AG08395 (cell line): ENCODE data around the gene REPS2.

Source experiments
- DNase-seq: peaks from one replicate; pipeline ENCODE4 v3.0.0; 2012; ENCODE audit warnings: mixed read lengths, low spot score

REPS2 gene

DNA sequence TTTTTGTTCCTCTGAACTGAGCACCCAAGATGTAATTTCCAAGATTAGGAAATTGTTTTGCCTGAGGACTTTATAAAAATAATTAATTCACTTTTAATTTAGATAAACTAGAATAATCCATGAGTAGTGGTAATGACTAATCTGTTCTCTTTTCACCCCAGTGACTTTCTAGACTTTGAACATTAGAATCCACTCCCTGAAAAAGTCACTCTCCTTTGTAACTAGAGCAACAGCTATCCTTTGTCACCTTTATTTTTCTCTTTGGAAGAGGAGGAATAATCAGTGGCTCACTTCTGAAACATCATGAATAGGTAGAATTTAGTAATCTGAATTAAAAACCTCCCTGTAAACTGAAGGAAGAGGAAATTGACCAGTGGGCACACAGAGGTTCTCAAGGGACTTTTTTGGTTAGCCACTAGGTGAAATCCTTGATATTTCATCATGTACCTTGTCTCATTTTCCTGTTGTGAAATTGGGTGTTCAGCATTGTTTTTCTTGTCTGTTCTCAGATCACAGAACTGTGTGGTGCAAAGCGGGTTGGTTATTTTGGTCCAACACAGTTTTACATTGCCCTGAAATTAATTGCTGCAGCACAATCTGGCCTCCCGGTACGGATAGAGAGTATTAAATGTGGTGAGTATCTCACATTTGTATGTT is 59.4 kb downstream of the REPS2 start:
- DNase-seq, result no peak

DNA sequence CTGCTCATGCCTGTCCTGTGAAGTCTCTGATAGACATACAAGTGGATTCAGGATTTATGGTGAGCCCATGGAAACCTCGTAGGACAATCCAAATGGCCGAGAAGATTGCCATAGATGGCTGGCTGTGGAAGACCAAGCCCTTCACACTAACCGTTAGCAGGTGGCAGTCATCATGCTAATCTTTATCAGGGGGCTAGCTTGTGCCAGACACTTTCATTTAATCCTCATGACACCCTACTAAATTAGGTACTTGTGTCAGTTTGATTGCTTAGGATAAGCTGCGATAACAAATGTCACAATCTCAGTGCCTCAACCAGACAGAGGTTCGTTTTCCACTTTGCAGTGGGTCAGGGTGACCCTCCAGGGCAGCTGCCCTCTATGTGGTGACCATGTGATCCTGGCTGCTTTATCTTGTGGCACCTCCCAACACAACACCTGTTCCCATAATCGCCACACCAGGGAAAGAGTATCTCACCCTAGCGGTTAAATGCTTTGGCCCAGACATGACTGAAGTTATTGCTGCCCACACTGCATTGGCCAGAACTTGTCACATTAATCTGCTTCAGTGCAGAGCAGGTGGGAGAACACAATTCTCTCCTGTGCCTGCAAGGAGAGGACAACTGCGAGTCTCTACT is 60.8 kb downstream of the REPS2 start:
- DNase-seq, result peak; percentile 31

DNA sequence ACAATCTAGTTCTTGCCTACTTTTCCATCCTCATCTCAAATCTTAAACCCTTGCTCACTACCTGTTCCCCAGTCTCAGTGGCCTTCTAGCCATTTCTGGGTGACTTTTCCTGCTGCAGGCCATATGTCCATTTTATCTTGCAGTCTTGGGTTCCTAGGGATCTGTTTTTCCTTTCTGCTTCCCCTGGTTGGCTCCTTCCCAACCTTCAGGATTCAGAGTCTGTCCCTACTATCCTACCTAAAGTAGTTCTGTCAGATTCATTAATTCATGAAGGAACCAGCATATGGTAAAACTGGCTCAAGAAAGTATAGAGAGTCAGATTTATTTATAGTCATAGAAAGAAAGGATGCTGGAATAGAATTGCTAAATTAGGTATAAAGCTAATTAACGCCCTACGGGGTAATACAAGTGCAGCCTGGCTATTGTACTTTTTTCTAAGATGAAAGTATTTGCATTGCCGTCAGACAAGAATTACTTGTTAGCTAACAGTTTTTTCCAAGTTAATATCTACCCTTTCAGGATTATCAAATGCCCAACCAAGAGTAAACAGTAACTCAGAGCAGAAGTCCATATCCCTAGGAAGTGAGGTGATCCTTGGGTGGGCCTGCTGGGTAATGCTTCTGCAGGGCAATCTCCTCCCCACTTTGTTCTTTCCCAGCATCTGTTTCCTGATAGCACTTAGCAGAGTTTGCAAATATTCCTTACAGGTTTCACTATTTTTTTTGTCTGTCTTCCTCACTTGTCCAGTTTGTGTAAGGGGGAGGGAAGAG is 63.6 kb downstream of the REPS2 start:
- DNase-seq, result no peak

DNA sequence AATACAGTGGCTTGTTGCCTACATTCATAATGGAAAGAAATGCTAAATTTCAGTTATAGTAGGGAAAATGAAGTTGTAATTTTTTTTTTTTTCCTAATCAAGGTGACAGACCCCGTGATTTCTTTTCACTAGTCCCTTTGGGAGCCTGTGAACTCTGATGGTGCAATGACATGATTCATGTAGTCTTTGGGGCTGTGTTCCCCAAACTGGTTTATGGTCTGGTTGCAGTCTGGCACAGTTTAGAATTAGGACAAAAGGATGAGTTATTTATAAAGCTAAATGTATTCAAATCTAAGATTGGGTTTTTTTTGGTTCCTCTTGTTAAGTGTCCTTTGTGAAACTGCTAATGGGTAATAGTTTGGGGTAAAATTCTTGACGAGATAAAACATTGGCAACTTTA is 66.0 kb downstream of the REPS2 start:
- no peak for DNase-seq

DNA sequence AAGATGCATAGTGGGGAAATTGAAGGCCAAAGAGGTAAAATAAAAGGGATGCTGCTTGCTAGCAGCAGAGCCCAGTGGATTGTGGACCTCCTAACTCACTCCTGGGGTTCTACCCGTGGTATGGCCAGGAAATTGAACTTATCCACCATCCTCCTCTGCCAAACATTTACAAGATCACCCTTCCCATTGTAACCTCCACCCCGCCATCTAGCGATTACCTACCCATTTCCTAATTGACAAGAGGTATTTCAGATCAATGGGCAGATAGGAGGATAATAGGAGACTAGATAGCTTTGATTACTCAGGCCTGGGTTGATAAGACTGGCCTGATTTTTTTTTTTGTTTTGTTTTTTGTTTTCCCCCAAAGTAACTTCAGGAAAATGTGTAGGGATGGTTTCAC is 67.8 kb downstream of the REPS2 start:
- no peak for DNase-seq

DNA sequence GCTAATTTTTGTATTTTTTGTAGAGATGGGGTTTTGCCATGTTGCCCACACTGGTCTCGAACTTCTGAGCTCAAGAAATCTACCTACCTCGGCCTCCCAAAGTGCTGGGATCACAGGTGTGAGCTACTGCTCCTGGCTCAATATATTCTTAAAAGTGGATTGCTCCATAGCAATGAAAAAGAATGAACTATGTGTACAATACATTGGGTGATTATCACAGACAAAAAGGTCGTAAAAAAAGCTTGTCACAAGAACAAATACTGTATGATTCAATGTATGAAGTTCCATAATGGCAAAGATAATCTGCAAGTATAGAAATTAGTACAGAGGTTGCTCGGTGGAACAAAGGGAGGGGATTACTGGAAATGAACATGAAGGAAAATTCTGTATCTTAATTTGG is 70.7 kb downstream of the REPS2 start:
- no peak for DNase-seq

DNA sequence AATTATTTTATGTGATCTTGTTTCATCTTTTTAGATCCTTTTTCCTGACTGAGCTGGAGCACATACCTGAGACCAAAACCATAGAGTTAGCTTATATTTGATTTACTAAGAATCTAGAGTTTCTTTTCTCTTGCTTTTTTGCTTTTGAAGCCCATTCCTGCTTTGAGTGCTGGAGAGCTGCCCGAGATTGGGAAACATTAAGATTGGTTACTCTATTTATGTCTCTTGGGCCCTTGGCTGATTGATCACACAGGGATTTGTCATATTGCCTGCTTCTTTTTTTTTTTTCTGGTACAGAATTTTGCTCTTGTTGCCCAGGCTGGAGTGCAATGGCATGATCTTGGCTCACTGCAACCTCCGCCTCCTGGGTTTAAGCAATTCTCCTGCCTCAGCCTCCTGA is 73.9 kb downstream of the REPS2 start:
- no peak for DNase-seq

DNA sequence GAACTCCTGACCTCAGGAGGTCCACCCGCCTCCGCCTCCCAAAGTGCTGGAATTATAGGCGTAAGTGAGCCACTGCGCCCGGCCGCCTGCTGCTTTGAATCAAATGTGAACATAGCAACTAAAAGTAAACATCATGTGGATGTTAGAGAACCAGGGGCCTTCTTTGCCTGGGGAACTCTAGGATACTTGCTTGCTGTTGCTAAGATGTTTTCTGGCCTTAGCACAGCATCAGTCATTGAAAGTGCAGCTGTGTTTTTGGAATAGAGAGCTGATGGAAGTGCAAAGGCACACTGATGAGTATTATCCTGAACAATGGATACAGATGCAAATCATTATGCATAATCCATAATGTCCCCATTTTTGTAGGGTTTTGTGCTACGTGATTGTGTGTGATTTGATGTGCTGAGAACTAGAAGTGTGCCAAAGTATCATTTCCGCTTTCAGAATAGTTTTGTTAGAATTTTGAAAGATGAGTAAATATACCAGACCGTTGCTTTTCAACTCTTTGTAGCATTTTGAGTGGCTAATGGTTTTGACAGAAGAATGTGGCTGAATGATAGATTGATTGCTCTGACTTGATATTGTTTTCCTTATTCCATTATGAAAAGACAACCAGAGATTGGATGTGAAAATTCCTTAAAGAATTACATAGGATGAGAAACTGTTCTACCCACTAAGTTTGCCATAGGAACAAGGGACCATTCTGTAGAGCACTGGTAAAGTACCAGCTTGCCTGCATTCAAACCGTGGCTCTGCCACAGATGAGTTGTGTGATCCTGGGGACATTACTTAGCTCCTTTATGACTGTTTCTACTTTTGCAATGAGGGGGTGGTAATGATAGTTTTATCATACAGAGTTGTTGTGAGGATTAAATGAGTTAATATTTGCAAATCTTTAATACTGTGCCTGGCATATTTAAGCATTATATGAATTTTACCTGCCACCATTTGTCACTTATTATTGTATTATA is 74.7 kb downstream of the REPS2 start:
- no peak for DNase-seq

DNA sequence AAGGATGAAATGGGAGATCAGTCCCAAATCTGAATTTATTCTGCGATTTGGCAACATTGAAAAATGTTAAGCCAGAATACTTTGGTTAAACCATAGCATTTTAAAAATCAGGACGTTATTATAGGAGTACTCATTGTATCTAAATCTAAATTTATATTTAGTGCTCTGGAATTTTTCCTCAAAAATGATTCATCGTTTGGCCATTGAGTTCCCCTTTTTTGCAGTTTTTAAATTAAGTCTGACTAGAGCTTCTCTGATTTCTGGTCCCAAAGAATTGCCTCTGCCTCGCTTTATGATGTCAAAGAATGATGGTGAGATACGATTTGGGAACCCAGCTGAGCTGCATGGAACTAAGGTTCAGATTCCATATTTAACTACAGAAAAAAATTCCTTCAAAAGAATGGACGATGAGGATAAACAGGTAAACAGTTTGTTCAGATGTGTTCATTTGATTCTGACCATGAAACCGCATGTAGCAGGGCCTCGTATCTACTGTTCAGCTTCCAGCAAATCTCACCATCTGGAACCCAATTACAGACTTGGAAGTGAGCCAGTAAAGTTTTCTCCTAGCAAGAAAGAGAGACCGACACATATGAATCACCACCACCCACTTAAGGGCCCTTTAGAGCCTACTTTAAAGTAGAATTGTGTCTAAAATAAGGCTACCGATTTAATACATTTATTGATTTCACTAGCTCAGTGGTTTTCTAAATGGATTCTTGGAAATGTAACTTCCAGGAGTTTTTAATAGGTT is 75.6 kb downstream of the REPS2 start:
- peak; percentile 14 for DNase-seq

DNA sequence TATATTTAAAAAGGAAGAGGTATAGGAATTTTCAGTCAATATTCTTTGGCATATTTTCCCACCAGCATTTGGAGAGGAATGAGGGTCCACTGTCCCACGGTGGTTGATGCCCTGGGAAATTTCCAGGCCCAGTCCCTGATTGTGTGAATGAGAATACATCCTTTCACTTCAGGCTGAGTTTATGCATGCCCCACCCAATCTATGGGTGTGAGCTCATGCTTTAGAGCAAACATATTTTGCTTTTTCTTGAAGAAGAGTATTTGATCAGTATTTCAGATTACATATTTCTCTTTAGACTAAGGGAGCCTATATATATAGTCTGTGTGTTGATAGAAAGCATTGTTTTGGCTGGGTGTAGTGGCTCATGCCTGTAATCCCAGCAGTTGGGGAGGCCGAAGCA is 77.2 kb downstream of the REPS2 start:
- DNase-seq, result no peak

DNA sequence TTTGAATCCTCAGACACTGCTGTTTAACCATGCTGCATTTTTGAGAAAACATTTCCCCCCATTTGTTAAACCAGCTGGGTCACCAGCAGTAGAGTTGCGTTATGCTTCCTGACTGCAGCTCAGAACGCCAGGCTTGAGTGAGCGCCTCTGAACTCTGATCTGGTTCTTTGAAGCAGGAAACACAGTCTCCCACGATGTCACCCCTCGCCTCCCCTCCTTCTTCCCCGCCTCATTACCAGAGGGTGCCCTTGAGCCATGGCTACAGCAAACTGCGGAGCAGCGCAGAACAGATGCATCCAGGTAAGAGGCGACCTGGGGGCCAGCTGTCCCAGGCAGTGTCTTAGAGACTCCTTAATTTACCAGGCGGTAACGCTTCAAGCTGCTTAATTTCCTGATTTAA is 78.4 kb downstream of the REPS2 start:
- DNase-seq, result no peak

DNA sequence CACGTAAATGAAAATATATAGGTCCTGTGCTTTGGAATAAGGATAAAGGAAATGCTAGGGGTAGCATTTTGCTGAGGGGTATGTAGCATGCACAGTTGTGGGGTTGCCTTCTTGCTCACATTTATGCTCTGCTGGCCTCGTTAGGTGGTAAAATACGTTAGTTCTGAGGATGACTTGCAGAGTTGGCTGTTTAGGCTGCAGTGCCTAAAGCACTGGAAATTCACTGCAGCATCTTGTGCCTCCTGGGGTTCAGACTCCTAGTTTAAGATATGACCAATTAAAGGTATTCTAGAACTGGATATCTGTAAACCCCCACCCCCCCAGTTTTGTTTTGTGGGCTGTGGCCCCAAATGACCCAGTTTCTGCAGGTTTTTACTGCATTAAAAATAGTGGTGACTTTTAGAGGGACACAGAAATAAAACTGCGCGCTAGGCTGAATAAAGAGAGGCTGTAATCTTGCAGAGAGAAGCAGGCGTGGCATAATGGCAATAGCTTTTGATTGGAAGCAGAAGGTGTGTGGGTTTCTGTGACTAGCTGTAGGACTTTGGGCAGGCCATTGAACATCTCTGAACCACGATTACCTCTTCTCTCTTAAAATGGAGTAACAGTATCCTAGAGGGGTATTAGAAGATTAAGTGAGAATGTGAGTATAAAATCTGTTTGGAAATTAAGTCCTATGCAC is 79.3 kb downstream of the REPS2 start:
- no peak for DNase-seq

DNA sequence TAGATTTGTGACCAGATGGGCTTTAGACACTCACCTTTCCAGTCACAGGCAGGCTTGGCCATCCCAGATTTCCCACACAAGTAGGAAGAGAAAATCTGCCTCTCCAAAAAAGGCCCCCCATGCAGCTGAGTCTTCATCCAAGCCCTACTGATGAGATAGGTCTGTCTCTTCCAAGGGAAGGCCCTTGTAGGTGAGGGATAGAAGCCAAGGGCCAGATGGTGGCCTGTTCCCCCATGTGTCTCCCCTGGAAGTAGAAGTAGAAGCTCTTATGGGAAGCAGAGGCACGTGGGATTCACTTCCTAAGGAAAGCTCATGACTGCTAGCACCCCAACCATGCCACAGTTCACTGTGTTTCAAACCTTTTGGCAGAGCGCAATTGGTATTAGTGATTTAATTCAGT is 81.5 kb downstream of the REPS2 start:
- no peak for DNase-seq

DNA sequence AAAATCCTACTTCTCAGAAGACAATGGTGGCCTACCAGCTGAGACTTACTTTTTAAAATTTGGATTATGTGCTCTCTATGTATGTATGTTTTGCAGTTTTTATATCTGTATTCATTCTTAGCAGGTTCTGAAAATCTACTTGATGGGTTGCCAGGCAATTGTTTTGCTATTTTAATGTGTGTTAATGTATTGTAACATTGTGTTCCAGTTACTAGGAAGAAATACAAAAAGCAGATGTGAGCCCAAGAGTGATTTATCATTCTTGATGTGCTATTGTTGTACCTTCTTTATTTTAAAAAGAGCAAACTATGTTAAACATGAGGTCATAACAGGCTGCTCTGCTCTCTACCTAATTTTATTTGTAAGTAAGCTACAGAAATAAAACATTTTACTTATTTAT is 81.9 kb downstream of the REPS2 start:
- DNase-seq, result no peak

DNA sequence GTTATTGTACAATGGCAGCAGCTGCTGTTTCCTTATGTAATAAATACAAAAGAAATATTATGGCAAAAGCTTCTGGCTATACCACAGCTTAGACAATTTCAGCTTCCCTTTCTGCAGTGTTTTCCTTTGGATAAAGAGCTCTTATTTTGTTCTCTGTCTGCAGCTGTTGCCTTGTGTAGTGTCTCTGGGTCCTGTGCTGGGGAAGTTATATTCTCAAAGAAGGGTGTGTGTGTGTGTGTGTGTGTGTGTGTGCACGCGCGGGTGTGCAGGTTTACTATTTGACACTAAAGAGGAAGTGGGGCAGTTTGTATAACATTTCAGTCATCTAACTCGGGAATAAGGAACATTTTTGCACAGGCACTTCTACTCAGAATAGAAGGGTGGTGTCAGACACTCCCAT is 83.6 kb downstream of the REPS2 start:
- no peak for DNase-seq

DNA sequence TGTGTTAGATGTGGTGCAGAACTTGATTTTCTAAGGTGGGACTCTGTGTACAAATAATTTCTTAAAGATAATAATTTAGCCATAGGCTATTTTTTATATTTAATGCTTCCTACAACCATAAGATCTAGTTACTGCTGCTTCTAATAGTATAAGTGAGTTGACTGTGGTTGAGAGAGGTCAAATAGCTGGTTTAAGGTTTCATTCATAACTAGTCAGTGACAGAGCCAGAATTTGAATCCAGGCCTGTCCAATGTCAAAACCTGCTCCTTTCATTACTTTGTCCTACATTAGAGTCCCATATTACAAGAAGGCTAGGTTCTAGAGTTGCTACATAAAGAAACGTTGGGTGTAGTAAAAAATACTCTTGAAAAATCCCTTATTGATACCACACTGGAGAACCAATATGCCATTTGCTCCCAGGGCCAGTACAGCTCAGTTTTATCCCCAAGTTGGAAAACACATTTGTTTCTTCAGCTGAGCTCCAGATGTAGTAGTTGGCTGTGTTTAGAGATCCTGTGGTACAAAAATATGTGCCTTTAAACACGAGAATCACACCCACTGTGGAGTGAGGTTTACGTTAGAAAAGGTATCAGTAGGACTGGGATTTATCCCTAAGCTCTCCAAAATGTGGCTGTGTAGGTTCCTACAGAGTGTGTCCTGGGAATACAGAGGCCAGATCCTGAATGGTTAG is 84.3 kb downstream of the REPS2 start:
- peak; percentile 17 for DNase-seq

DNA sequence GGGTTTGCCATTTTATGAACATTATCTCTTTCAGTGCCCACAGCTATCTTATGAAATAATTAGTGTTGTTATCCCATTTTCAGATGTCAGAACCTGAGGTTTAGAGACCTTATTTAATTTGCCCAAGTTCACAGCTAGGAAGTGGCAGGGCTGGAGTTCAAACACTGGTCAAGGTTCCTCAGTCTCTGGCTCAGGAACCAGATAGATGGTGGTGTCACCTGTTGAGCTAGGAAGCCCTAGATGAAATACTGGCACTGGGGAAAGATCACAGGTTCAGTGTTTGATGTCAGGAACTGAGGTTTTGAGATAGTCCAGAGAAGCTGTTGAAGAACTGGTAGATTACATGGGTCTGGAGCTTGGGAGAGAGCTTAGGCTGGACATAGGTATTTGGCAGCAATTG is 85.4 kb downstream of the REPS2 start:
- no peak for DNase-seq

DNA sequence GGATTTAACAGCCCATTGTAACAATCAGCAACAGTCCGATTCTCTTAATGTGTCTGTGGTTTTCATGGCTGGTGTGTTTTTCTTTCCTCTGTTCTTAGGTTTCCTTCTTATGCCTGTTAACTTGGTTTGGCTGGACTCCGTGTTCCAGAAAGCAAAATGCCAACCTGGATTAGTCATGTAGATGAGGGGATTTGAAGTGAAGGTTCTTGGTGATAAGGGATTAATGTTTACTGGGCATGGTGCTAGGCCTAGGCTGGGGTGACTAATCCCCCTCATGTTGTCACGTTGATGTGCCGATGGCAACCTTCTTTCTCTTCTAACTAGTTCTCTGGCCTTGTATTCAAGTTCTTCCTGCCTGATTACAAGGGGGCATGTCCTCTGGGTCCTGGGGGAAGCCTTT is 85.9 kb downstream of the REPS2 start:
- DNase-seq, result peak; percentile 38

DNA sequence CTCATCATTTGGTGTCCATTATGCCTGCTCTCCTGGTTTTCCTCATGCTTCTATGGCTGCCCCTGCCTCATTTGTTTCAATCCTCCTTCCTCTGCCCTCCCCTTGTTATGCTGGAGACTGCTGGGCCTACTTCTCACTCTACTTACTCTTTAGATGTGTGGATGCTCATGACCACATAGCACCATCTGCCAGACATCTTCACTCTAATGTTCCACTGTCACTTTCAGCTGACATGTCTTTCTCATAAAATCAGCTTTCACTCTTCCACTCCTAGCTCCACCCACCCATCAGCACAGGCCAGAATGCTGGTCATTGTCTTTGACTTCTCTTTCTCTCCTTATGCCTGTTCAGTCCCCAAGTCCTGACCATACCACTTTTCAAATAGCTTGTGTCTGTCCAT is 86.8 kb downstream of the REPS2 start:
- no peak for DNase-seq

DNA sequence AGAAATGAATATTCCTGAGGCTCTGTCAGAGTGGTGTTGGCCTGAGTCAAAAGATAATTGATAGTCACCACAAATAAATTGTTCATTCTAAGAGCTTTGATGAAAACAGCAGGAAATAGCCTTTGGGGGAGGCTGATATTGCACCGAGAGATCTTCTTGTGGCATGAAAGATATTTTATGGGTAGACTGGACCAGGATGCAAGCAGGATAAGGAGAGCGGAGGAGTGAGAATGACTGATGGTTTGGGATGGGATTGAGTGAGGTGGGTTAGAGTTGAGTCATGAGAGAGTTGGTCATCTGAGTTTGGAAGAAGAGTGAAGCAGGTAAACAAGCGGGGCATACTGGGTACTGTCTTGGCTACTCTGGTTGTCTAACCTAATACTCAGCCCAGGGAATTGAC is 88.7 kb downstream of the REPS2 start:
- no peak for DNase-seq
